BJ (cell line): ENCODE data around the gene CFL1. TPM values are rescaled to one million over a fixed set of nuclear protein-coding genes. Genes with fewer than 3 reads are reported as not detected.

Experiments used
- CTCF ChIA-PET: fragments of 350-600 bp; formaldehyde crosslinking; extraction: SDS; loops from one replicate; lab custom pipeline; 2021; ENCODE audit warnings: antibody characterized with exemption, inconsistent platforms; lab: Yijun Ruan, JAX
- POLR2A ChIA-PET: fragments of 300-600 bp; sonication (Branson Sonifier 250); formaldehyde crosslinking; extraction: SDS; loops from one replicate; lab custom pipeline; 2021; ENCODE audit warnings: antibody characterized with exemption; lab: Charles Lee
- DNase-seq: peaks from one replicate; pipeline ENCODE4 v3.0.0-alpha.2; 2011; ENCODE audit warnings: low read depth
- H3K27me3 ChIP-seq: 2 replicates; pipeline ENCODE4 v1.6.0; 2011; ENCODE audit warnings: low read length; ENCODE audit not compliant: control insufficient read depth, insufficient read depth
- H3K36me3 ChIP-seq: 2 replicates; pipeline ENCODE4 v1.5.1; 2011; ENCODE audit warnings: low read length; ENCODE audit not compliant: control insufficient read depth, insufficient read depth
- H3K4me3 ChIP-seq: 2 replicates; pipeline ENCODE4 v1.5.1; 2011; ENCODE audit warnings: low read depth, mild to moderate bottlenecking, control low read depth, low read length
- CTCF ChIP-seq: IDR thresholded peaks from 2 replicates; pipeline ENCODE4 v1.5.1; 2011; ENCODE audit warnings: low read depth, mild to moderate bottlenecking, control low read depth, inconsistent platforms, low read length, moderate library complexity; ENCODE audit not compliant: insufficient read depth
- polyA plus RNA-seq: library from polyadenylated mRNA; depleted of rRNA; stranded (reverse); fragments of >200 nt; gene quantifications from 2 replicates; pipeline ENCODE4 v1.2.3, GENCODE V29; 2011

The CFL1 gene
- polyA plus RNA-seq, 1 experiment = 2,736 TPM

- Histone ChIP-seq H3K27me3 (no peaks in the 10 kb centered on the region), H3K36me3 (peaks cover 26% of the 10 kb centered on the region), H3K4me3 (no peak overlapping the region)
- POLR2A ChIA-PET = no interaction called here
- CTCF ChIA-PET = interaction anchor here (0.6 to 11.7 kb wide), 37 partner anchors 7 to 513 kb away, joined by 3 to 130 read pairs (median 6); partner anchors contain the start of genes C11orf68, CST6, EFEMP2 and FOSL1
- DNase-seq = no peak
- no peak for TF ChIP-seq CTCF
Observed at GRCh38 chr11:65883786-65884715, 26.1 kb upstream of the CFL1 start.

- CTCF ChIA-PET = interaction anchor here (1.0 to 11.7 kb wide), 13 partner anchors 12 to 175 kb away, joined by 3 to 130 read pairs (median 9); partner anchors contain the start of genes C11orf68, EFEMP2, FOSL1 and MUS81
- H3K4me3 ChIP-seq = no peak overlapping the region
- H3K27me3 ChIP-seq = no peaks in the 10 kb centered on the region
- no peak for TF ChIP-seq CTCF
- no peak for DNase-seq
- POLR2A ChIA-PET = no interaction called here
- H3K36me3 ChIP-seq = peaks cover 26% of the 10 kb centered on the region
Observed at GRCh38 chr11:65883058-65883761, 25.2 kb upstream of the CFL1 start.

GRCh38 chr11:65882120-65883057 lies 24.4 kb upstream of the CFL1 start:
- Histone ChIP-seq H3K4me3 (no peak overlapping the region), H3K27me3 (no peaks in the 10 kb centered on the region), H3K36me3 (peaks cover 26% of the 10 kb centered on the region)
- ChIA-PET CTCF (interaction anchor here (0.9 to 9.4 kb wide), 8 partner anchors 11 to 171 kb away, joined by 3 to 130 read pairs (median 14); partner anchors contain the start of genes EFEMP2, FOSL1, KAT5 and MUS81), POLR2A (interaction anchor here (0.8 kb wide), 1 partner anchor 8 kb away, joined by 9 read pairs; the partner anchor contains the start of gene CCDC85B)
- DNase-seq = no peak
- no peak for TF ChIP-seq CTCF

GRCh38 chr11:65880844-65881421 lies 23.0 kb upstream of the CFL1 start:
- CTCF ChIA-PET = interaction anchor here (1.2 to 1.6 kb wide), 2 partner anchors 8 to 108 kb away, joined by 3 to 5 read pairs; no protein-coding TSS in a partner anchor
- no peak for TF ChIP-seq CTCF
- no peak for DNase-seq
- Histone ChIP-seq H3K36me3 (peaks cover 23% of the 10 kb centered on the region), H3K27me3 (no peaks in the 10 kb centered on the region), H3K4me3 (no peak overlapping the region)
- POLR2A ChIA-PET = no interaction called here
